ENCODE results near the gene CAPN13. TPM values are rescaled to one million over a fixed set of nuclear protein-coding genes. Genes with fewer than 3 reads are reported as not detected.

CAPN13 gene
- total RNA-seq, 2 experiments from 2014 or later: not detected

DNA sequence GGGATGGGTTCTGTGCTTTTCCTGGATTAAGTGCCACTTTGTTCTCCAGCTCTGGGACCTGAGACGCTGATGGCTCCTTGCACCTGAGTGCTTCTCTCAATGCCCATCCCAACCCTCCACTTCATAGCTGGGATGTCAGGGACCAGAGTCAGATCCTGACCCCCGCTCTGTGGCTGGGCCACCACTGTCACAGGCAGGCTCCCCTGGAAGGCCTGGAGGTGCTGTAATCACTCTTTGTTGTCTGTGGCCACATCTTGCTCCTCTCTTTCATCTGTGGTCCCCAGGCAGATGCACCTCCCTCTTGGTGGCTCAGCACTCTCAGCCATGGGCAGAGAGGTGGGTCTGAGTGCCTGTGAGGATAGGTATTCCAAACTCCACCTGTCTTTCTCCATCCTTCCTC lies 62.4 kb downstream of the CAPN13 start:
- POLR2A ChIA-PET: no interaction called here
- Mint-ChIP-seq H3K4me1 (ENCODE audit: low read depth) (no peaks in the 10 kb centered on the region), H3K27me3 (peaks cover 4% of the 10 kb centered on the region), H3K9me3 (no peaks in the 10 kb centered on the region), H3K27ac (no peak overlapping the region), H3K4me3 (no peak overlapping the region), H3K36me3 (ENCODE audit: low read depth) (no peaks in the 10 kb centered on the region)
- TF ChIP-seq, protein P1, sequence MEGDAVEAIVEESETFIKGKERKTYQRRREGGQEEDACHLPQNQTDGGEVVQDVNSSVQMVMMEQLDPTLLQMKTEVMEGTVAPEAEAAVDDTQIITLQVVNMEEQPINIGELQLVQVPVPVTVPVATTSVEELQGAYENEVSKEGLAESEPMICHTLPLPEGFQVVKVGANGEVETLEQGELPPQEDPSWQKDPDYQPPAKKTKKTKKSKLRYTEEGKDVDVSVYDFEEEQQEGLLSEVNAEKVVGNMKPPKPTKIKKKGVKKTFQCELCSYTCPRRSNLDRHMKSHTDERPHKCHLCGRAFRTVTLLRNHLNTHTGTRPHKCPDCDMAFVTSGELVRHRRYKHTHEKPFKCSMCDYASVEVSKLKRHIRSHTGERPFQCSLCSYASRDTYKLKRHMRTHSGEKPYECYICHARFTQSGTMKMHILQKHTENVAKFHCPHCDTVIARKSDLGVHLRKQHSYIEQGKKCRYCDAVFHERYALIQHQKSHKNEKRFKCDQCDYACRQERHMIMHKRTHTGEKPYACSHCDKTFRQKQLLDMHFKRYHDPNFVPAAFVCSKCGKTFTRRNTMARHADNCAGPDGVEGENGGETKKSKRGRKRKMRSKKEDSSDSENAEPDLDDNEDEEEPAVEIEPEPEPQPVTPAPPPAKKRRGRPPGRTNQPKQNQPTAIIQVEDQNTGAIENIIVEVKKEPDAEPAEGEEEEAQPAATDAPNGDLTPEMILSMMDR (IDR thresholded peaks at IDR 0.05): no peak
- Histone ChIP-seq H3K4me3 (ENCODE audit: low read length) (no peak overlapping the region), H3K9me3 (ENCODE audit: control insufficient read depth in 1 of 2, insufficient read depth in 1 of 2, low read length in 2 of 2) (no peaks in the 10 kb centered on the region), H3K4me1 (ENCODE audit: insufficient read depth, low read length) (no peaks in the 10 kb centered on the region), H3K27ac (ENCODE audit: low read depth in 1 of 2, low read length in 2 of 2) (no peak overlapping the region), H3K36me3 (ENCODE audit: insufficient read depth, low read length) (no peaks in the 10 kb centered on the region), H3K27me3 (ENCODE audit: control insufficient read depth in 1 of 2, insufficient read depth in 2 of 2, low read length in 2 of 2) (no peaks in the 10 kb centered on the region)
- intact Hi-C loops (cut with DNase I, micrococcal nuclease): no loop called here
- ATAC-seq (ENCODE audit: poor library complexity) (no peak), DNase-seq (no peak)
- CTCF ChIA-PET: no interaction called here

DNA sequence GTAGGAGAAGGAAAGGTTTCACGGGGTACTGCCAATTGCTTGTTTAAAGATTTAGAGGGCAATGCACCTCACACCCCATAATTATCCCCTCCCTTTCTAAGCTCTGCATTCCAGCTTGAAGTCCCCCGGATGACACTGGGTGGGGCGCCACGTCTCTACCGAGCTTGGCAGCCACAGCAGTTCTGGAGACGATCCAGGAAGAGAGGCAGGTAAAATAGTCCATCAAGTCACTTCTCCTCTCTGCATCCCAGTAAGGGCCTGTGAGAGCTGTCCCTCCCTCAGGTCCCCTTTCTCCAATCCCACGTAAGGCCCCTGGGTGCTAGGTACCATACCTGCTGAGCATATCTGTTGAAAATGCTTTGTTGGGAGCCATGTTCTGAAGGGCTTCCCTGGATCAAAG lies 65.7 kb downstream of the CAPN13 start:
- Mint-ChIP-seq H3K27ac (no peak overlapping the region), H3K27me3 (peaks cover 11% of the 10 kb centered on the region), H3K4me1 (ENCODE audit: low read depth) (no peaks in the 10 kb centered on the region), H3K36me3 (ENCODE audit: low read depth) (no peaks in the 10 kb centered on the region), H3K4me3 (no peak overlapping the region), H3K9me3 (no peaks in the 10 kb centered on the region)
- intact Hi-C loops (cut with DNase I, micrococcal nuclease): no loop called here
- no peak overlapping the region for H3K4me3 ChIP-seq (ENCODE audit: low read length)
- H3K27me3 ChIP-seq (ENCODE audit: control insufficient read depth in 1 of 2, insufficient read depth in 2 of 2, low read length in 2 of 2): no peaks in the 10 kb centered on the region
- ATAC-seq (ENCODE audit: poor library complexity): no peak
- H3K4me1 ChIP-seq (ENCODE audit: insufficient read depth, low read length): no peaks in the 10 kb centered on the region
- TF ChIP-seq, protein P1 (IDR thresholded peaks at IDR 0.05): no peak
- H3K27ac ChIP-seq (ENCODE audit: low read depth in 1 of 2, low read length in 2 of 2): no peak overlapping the region
- H3K9me3 ChIP-seq (ENCODE audit: control insufficient read depth in 1 of 2, insufficient read depth in 1 of 2, low read length in 2 of 2): no peaks in the 10 kb centered on the region
- CTCF ChIA-PET: no interaction called here
- H3K36me3 ChIP-seq (ENCODE audit: insufficient read depth, low read length): no peaks in the 10 kb centered on the region
- no peak for DNase-seq
- POLR2A ChIA-PET: no interaction called here

DNA sequence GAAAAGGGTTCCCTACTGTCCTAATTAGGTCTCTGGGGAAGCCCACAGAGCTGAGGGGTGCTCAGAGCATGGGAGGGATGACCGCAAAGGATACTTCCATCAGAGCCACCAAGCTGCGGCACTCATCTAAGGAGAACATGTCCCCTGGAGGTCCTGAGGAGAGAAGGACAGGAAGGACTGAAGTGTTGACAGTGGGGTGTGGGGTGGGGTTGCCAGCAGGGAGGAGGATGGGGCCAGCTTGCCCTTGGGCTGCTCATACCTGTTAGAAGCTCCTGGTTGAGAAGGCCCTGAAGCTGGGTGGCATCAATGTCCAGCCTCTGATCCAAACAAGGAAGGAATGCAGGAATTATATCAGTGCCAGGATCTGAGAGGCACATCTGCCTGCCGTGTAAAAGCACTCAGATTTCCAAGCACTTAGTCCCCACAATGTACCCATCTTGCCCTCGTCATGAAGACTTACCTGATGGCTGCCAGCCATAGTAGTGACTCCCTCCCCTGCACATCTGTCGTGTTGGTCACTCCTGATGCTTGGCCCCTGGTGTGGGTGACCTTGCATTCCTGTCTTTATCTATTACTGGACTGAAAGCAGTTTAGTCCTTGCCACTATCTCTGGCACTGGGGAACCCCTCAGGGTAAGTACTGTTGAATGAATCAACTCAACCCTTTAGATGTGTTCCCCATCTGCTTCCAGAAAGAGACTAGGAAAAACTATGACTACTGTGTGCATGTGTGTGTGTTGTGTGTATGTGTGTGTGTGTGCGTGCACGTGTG lies 68.9 kb downstream of the CAPN13 start:
- intact Hi-C loops (cut with DNase I, micrococcal nuclease): no loop called here
- Histone ChIP-seq H3K27ac (ENCODE audit: low read depth in 1 of 2, low read length in 2 of 2) (no peak overlapping the region), H3K9me3 (ENCODE audit: control insufficient read depth in 1 of 2, insufficient read depth in 1 of 2, low read length in 2 of 2) (no peaks in the 10 kb centered on the region), H3K4me3 (ENCODE audit: low read length) (no peak overlapping the region), H3K36me3 (ENCODE audit: insufficient read depth, low read length) (no peaks in the 10 kb centered on the region), H3K4me1 (ENCODE audit: insufficient read depth, low read length) (no peaks in the 10 kb centered on the region), H3K27me3 (ENCODE audit: control insufficient read depth in 1 of 2, insufficient read depth in 2 of 2, low read length in 2 of 2) (no peaks in the 10 kb centered on the region)
- no peaks in the 10 kb centered on the region for H3K9me3 Mint-ChIP-seq
- no peaks in the 10 kb centered on the region for H3K4me1 Mint-ChIP-seq (ENCODE audit: low read depth)
- DNase-seq (no peak), ATAC-seq (ENCODE audit: poor library complexity) (no peak)
- TF ChIP-seq, protein P1 (IDR thresholded peaks at IDR 0.05): no peak
- ChIA-PET CTCF (no interaction called here), POLR2A (no interaction called here)
- H3K27ac Mint-ChIP-seq: no peak overlapping the region
- H3K27me3 Mint-ChIP-seq: peaks cover 21% of the 10 kb centered on the region
- H3K4me3 Mint-ChIP-seq: no peak overlapping the region
- no peaks in the 10 kb centered on the region for H3K36me3 Mint-ChIP-seq (ENCODE audit: low read depth)

Measured in CD4-positive, alpha-beta T cell (primary cell).